H1 (cell line): ENCODE measurements around the gene C19orf73. TPM values are rescaled to one million over a fixed set of nuclear protein-coding genes. Genes with fewer than 3 reads are reported as not detected.

Experiments used
- CTCF ChIA-PET: fragments of 300-600 bp; sonication (Branson Sonifier 250); formaldehyde crosslinking; loops from one replicate; lab custom pipeline; 2021; ENCODE audit not compliant: partially characterized antibody; lab: Charles Lee
- POLR2A ChIA-PET: fragments of 300-600 bp; sonication (Branson Sonifier 250); formaldehyde crosslinking; loops from one replicate; lab custom pipeline; 2021; ENCODE audit warnings: inconsistent platforms; ENCODE audit not compliant: partially characterized antibody; lab: Charles Lee
- DNase-seq, 2 experiments: peaks; one replicate each; pipeline versions ENCODE4 v3.0.0 to v3.0.0-alpha.2; 2010 to 2022; ENCODE audit warnings: low spot score in 2 of 2, low read depth in 1 of 2, mixed read lengths in 1 of 2
- FAIRE-seq: peaks from 2 replicates; lab custom pipeline; 2011; peaks lifted over from hg19 to GRCh38; lab: Jason Lieb, UNC
- H2AFZ ChIP-seq: 2 replicates; pipeline ENCODE4 v1.8.1; 2012; ENCODE audit warnings: low read length, inconsistent platforms
- H2AK5ac ChIP-seq: 2 replicates; pipeline ENCODE4 v1.6.1; 2013; ENCODE audit warnings: low read depth, low read length
- H2BK120ac ChIP-seq: replicated peaks from 2 replicates; pipeline ENCODE3; 2013; ENCODE audit warnings: low read depth, low read length, inconsistent platforms
- H2BK12ac ChIP-seq: 2 replicates; pipeline ENCODE4 v1.6.1; 2013; ENCODE audit warnings: low read depth, low read length
- H2BK15ac ChIP-seq: 2 replicates; pipeline ENCODE4 v1.6.1; 2013; ENCODE audit warnings: low read length
- H2BK20ac ChIP-seq: 2 replicates; pipeline ENCODE4 v1.6.1; 2013; ENCODE audit warnings: low read length
- H2BK5ac ChIP-seq: 2 replicates; pipeline ENCODE4 v1.6.1; 2013; ENCODE audit warnings: low read depth, low read length
- H3K14ac ChIP-seq: 2 replicates; pipeline ENCODE4 v1.6.1; 2013; ENCODE audit warnings: inconsistent platforms; ENCODE audit not compliant: insufficient read length
- H3K18ac ChIP-seq: 2 replicates; pipeline ENCODE4 v1.6.1; 2013; ENCODE audit warnings: low read length; ENCODE audit errors: extremely low read depth
- H3K23ac ChIP-seq: 2 replicates; pipeline ENCODE4 v1.6.1; 2013; ENCODE audit warnings: inconsistent platforms; ENCODE audit not compliant: insufficient read length
- H3K23me2 ChIP-seq: 2 replicates; pipeline ENCODE4 v1.6.1; 2013; ENCODE audit warnings: low read depth, low read length
- H3K27ac ChIP-seq: 2 replicates; pipeline ENCODE4 v1.6.1; 2011; ENCODE audit warnings: low read depth, low read length, inconsistent platforms
- H3K27me3 ChIP-seq, 4 experiments: replicated peaks in 1 of 4; 1 replicate in 1 of 4; 2 replicates in 3 of 4; pipeline versions ENCODE4 v1.6.1 to v1.8.1; 2011 to 2013; ENCODE audit warnings: low read length in 3 of 4, mild to moderate bottlenecking in 3 of 4, inconsistent platforms in 2 of 4, mixed read lengths in 2 of 4, moderate library complexity in 1 of 4; ENCODE audit not compliant: control insufficient read depth in 3 of 4, insufficient read depth in 3 of 4; ENCODE audit errors: extremely low read depth in 1 of 4
- H3K36me3 ChIP-seq, 4 experiments: 2 replicates each; pipeline versions ENCODE4 v1.6.1 to v1.8.1; 2011 to 2013; ENCODE audit warnings: mild to moderate bottlenecking in 4 of 4, low read length in 3 of 4, moderate library complexity in 2 of 4, control low read depth in 1 of 4, inconsistent platforms in 1 of 4; ENCODE audit not compliant: insufficient read depth in 4 of 4, control insufficient read depth in 2 of 4
- H3K4ac ChIP-seq: replicated peaks from 2 replicates; pipeline ENCODE3; 2013; ENCODE audit warnings: low read length, low read depth, mixed read lengths, inconsistent platforms; ENCODE audit not compliant: insufficient read length
- H3K4me1 ChIP-seq, 4 experiments: replicated peaks in 1 of 4; 1 replicate in 1 of 4; 2 replicates in 3 of 4; pipeline versions ENCODE4 v1.6.1 to v1.8.1; 2011 to 2013; ENCODE audit warnings: low read length in 3 of 4, inconsistent platforms in 2 of 4, mixed read lengths in 1 of 4; ENCODE audit not compliant: insufficient read depth in 4 of 4, control insufficient read depth in 3 of 4
- H3K4me2 ChIP-seq, 2 experiments: 2 replicates each; pipeline versions ENCODE4 v1.6.1 to v1.8.1; 2011 to 2013; ENCODE audit warnings: low read depth in 2 of 2, low read length in 2 of 2, control low read depth in 1 of 2, inconsistent platforms in 1 of 2, mild to moderate bottlenecking in 1 of 2; ENCODE audit not compliant: insufficient read depth in 1 of 2
- H3K4me3 ChIP-seq, 4 experiments: fragments of 200-600, 300-600 bp in 1 of 4; sonication (generic), shearing (Covaris generic), sonication (Bioruptor Twin) in 1 of 4; 2 replicates each; pipeline versions ENCODE4 v1.5.1 to v1.8.1; 2011 to 2016; ENCODE audit warnings: low read length in 4 of 4, low read depth in 3 of 4, control low read depth in 2 of 4, inconsistent platforms in 2 of 4, mild to moderate bottlenecking in 2 of 4, mixed read lengths in 1 of 4, moderate library complexity in 1 of 4; ENCODE audit not compliant: insufficient read depth in 2 of 4; ENCODE audit errors: extremely low read depth in 1 of 4
- H3K56ac ChIP-seq: replicated peaks from 2 replicates; pipeline ENCODE3; 2013; ENCODE audit warnings: low read depth, mild to moderate bottlenecking, mixed read lengths, low read length, inconsistent platforms; ENCODE audit not compliant: insufficient read length
- H3K79me1 ChIP-seq: 2 replicates; pipeline ENCODE4 v1.6.1; 2013; ENCODE audit warnings: low read depth, low read length, control low read depth
- H3K79me2 ChIP-seq, 2 experiments: 2 replicates each; pipeline versions ENCODE4 v1.6.1 to v1.8.1; 2012 to 2013; ENCODE audit warnings: low read length in 2 of 2, mild to moderate bottlenecking in 2 of 2, inconsistent platforms in 1 of 2; ENCODE audit not compliant: insufficient read depth in 2 of 2, control insufficient read depth in 1 of 2
- H3K9ac ChIP-seq, 4 experiments: replicated peaks in 1 of 4; 1 replicate in 1 of 4; 2 replicates in 3 of 4; pipeline versions ENCODE4 v1.6.1 to v1.8.1; 2011 to 2013; ENCODE audit warnings: low read depth in 3 of 4, low read length in 3 of 4, control low read depth in 2 of 4, mild to moderate bottlenecking in 2 of 4, moderate library complexity in 2 of 4, inconsistent platforms in 1 of 4; ENCODE audit errors: extremely low read depth in 1 of 4
- H3K9me3 ChIP-seq, 2 experiments: 2 replicates each; pipeline versions ENCODE4 v1.6.1 to v1.8.1; 2012 to 2013; ENCODE audit warnings: mild to moderate bottlenecking in 2 of 2, moderate library complexity in 2 of 2, control low read depth in 1 of 2, inconsistent platforms in 1 of 2, low read depth in 1 of 2, low read length in 1 of 2, mixed read lengths in 1 of 2; ENCODE audit not compliant: insufficient read depth in 2 of 2
- H4K20me1 ChIP-seq, 2 experiments: replicated peaks in 1 of 2; 2 replicates each; pipeline versions ENCODE3 to v1.8.1; 2011 to 2013; ENCODE audit warnings: inconsistent platforms in 2 of 2, low read length in 2 of 2, mild to moderate bottlenecking in 1 of 2; ENCODE audit not compliant: insufficient read depth in 2 of 2, control insufficient read depth in 1 of 2
- H4K5ac ChIP-seq: 2 replicates; pipeline ENCODE4 v1.6.1; 2013; ENCODE audit warnings: low read length, low read depth, mixed read lengths, inconsistent platforms; ENCODE audit not compliant: insufficient read length
- H4K8ac ChIP-seq: 2 replicates; pipeline ENCODE4 v1.8.0; 2013; ENCODE audit warnings: mild to moderate bottlenecking, moderate library complexity, low read length, inconsistent platforms; ENCODE audit not compliant: insufficient read depth; ENCODE audit errors: extremely low read depth
- H4K91ac ChIP-seq: replicated peaks from 2 replicates; pipeline ENCODE3; 2013; ENCODE audit warnings: low read length, mixed read lengths, inconsistent platforms; ENCODE audit not compliant: insufficient read length
- EGR1 ChIP-seq: IDR thresholded peaks from 2 replicates; pipeline ENCODE4 v1.6.1; 2011; ENCODE audit warnings: low read depth, low read length, borderline replicate concordance
- POLR2AphosphoS5 ChIP-seq: IDR thresholded peaks from 2 replicates; pipeline ENCODE4 v1.6.1; 2011; ENCODE audit warnings: low read depth, low read length
- SP1 ChIP-seq: IDR thresholded peaks from 2 replicates; pipeline ENCODE4 v1.6.1; 2011; ENCODE audit warnings: low read depth, low read length
- WGBS, 2 experiments: shearing (Covaris generic) in 1 of 2; methylation state at CpG; one replicate each; pipeline versions ENCODE4 v1.1.6 to v1.1.7; 2013 to 2015; ENCODE audit warnings: low lambda C conversion rate in 2 of 2, mixed read lengths in 2 of 2, inconsistent platforms in 1 of 2, low coverage in 1 of 2, missing lambda C conversion rate in 1 of 2; ENCODE audit not compliant: insufficient replicate concordance in 2 of 2, insufficient coverage in 1 of 2, insufficient read length in 1 of 2; ENCODE audit errors: extremely low coverage in 1 of 2, missing lambda C conversion rate in 1 of 2; 5-methylcytosine and 5-hydroxymethylcytosine counted together
- polyA plus RNA-seq, 7 experiments: library from polyadenylated mRNA; depleted of rRNA in 3 of 7; stranded (reverse) in 5 of 7; unstranded in 2 of 7; fragments of >200 nt in 5 of 7; fragments of 200-250 nt in 2 of 7; gene quantifications; 1 replicate in 5 of 7; 2 replicates in 1 of 7; 4 replicates in 1 of 7; pipeline versions ENCODE4 v1.2.1 to v1.2.3, GENCODE V29; 2011 to 2013; ENCODE audit warnings: missing spikeins in 2 of 7, mixed read lengths in 2 of 7
- total RNA-seq: library from RNA; stranded (reverse); fragmentation: NEBNext Ultra II Directional; extraction: Animal tissue kit (Norgen Biotek cat#: 25700); gene quantifications from 2 replicates; pipeline ENCODE4 v1.2.1, GENCODE V29; 2021

C19orf73 gene
- total and polyA plus RNA-seq, 2 of the 8 experiments (the other 6 are each of a cell fraction or from before 2014, with no cell fraction given): 2.5 to 4.6 TPM

GRCh38 chr19:49107625-49108459, 11.1 kb downstream of the C19orf73 start:
- no peak overlapping the region for H3K4ac ChIP-seq
- peaks cover 22 to 57% (median 52%) of the 10 kb centered on the region in 4 experiments for H3K36me3 ChIP-seq
- FAIRE-seq: no peak
- 94% methylated on average over 54 of the region's 93 CpGs; no CpG with 5 or more reads in 1 of the 2 experiments for whole genome bisulfite sequencing, 2 experiments
- no peak overlapping the region for H3K23ac ChIP-seq
- H2AFZ ChIP-seq: no peak overlapping the region
- no peak overlapping the region for H3K4me2 ChIP-seq
- no peak for DNase-seq
- no peak overlapping the region for H2BK15ac ChIP-seq
- H3K14ac ChIP-seq: no peak overlapping the region
- H3K79me2 ChIP-seq: no peaks in the 10 kb centered on the region
- H3K4me3 ChIP-seq: no peak overlapping the region
- no peaks in the 10 kb centered on the region for H3K4me1 ChIP-seq
- 0 out of 2 replicates have a peak, but pooled peaks have one; percentile 45 for TF ChIP-seq POLR2AphosphoS5
- TF ChIP-seq EGR1: no peak
- 0 out of 2 replicates have a peak, but pooled peaks have one; percentile 8 for TF ChIP-seq SP1
- peaks cover 18 to 32% of the 10 kb centered on the region in 2 experiments for H4K20me1 ChIP-seq
- H4K8ac ChIP-seq: peak overlapping the region; percentile 64; the same call in 1 of the 2 replicates
- H3K23me2 ChIP-seq: no peaks in the 10 kb centered on the region
- no peaks in the 10 kb centered on the region for H3K9me3 ChIP-seq
- peaks cover 4% of the 10 kb centered on the region for H3K79me1 ChIP-seq
- no peak overlapping the region for H3K18ac ChIP-seq
- no peak overlapping the region for H4K5ac ChIP-seq
- CTCF ChIA-PET: interaction anchor here (0.6 to 2.1 kb wide), 4 partner anchors 21 to 302 kb away, joined by 3 to 6 read pairs (median 4); no protein-coding TSS in a partner anchor
- H3K27ac ChIP-seq: 0 out of 2 replicates have a peak overlapping the region, but pooled peaks have one; percentile 12
- H4K91ac ChIP-seq: no peak overlapping the region
- H3K56ac ChIP-seq: no peak overlapping the region
- H2BK20ac ChIP-seq: no peak overlapping the region
- no peaks in the 10 kb centered on the region for H3K27me3 ChIP-seq
- 0 out of 2 replicates have a peak overlapping the region, but pooled peaks have one; percentile 3 for H2BK5ac ChIP-seq
- no peak overlapping the region for H2AK5ac ChIP-seq
- no peak overlapping the region for H2BK120ac ChIP-seq
- no peak overlapping the region for H3K9ac ChIP-seq
- POLR2A ChIA-PET: interaction anchor here (1.4 to 7.8 kb wide), 2 partner anchors 11 to 22 kb away, joined by 5 to 67 read pairs; no protein-coding TSS in a partner anchor
- H2BK12ac ChIP-seq: no peak overlapping the region
